GM21367 (cell line): ENCODE measurements around the gene RPS18.
A peak's percentile ranks its signal among the peaks of the same experiment; 100 is the strongest.

ENCODE experiments used
- ATAC-seq: cut with Tn5 transposase; IDR thresholded peaks from one replicate; pipeline ENCODE4 v1.9.1; 2021; ENCODE audit not compliant: unreplicated experiment

The RPS18 gene

GRCh38 chr6:33314515-33314942 is 42.7 kb downstream of the RPS18 start:
- ATAC-seq = no peak

GRCh38 chr6:33314943-33315792 is 43.3 kb downstream of the RPS18 start:
- no peak for ATAC-seq

- ATAC-seq = no peak
Observed at GRCh38 chr6:33315793-33316602, 44.1 kb downstream of the RPS18 start.

GRCh38 chr6:33316603-33317418 is 44.9 kb downstream of the RPS18 start:
- no peak for ATAC-seq

GRCh38 chr6:33317419-33317668 is 45.5 kb downstream of the RPS18 start:
- no peak for ATAC-seq

- peak; percentile 32 for ATAC-seq
Observed at GRCh38 chr6:33317669-33318425, 46.0 kb downstream of the RPS18 start, which contains the start of gene ZBTB22. Gene ZBTB22, minus strand, starts transcription at chr6:33317744. Its CDS starts 828 bp downstream, at chr6:33316916.

GRCh38 chr6:33318426-33319073 is 46.7 kb downstream of the RPS18 start:
- no peak for ATAC-seq

- no peak for ATAC-seq
Observed at GRCh38 chr6:33319939-33320314, 48.1 kb downstream of the RPS18 start.

- no peak for ATAC-seq
Observed at GRCh38 chr6:33320315-33321181, 48.7 kb downstream of the RPS18 start.

- no peak for ATAC-seq
Observed at GRCh38 chr6:33321227-33321626, 49.4 kb downstream of the RPS18 start.

- ATAC-seq = no peak
Observed at GRCh38 chr6:33323623-33323948, 51.7 kb downstream of the RPS18 start.

GRCh38 chr6:33324125-33324524 is 52.2 kb downstream of the RPS18 start:
- ATAC-seq = no peak
